WERI-Rb-1 (cell line): ENCODE measurements around the gene WWOX.

Experiments
- DNase-seq: peaks from one replicate; pipeline ENCODE4 v3.0.0-alpha.2; 2020
- H3K27ac ChIP-seq: fragments of 250-450 bp; sonication (Bioruptor Pico); 2 replicates; pipeline ENCODE4 v1.5.1; 2020; ENCODE audit warnings: mild to moderate bottlenecking, moderate library complexity
- H3K27me3 ChIP-seq: fragments of 250-450 bp; sonication (Bioruptor Pico); 2 replicates; pipeline ENCODE4 v1.5.1; 2021; ENCODE audit warnings: mild to moderate bottlenecking, low read depth, moderate library complexity; ENCODE audit not compliant: insufficient read depth, severe bottlenecking
- H3K36me3 ChIP-seq: fragments of 250-450 bp; sonication (Bioruptor Pico); 2 replicates; pipeline ENCODE4 v1.5.1; 2020; ENCODE audit warnings: mild to moderate bottlenecking, moderate library complexity
- H3K4me3 ChIP-seq: 2 replicates; pipeline ENCODE4 v1.5.1; 2011; ENCODE audit warnings: low read depth, mild to moderate bottlenecking, control low read depth, low read length
- H3K9me3 ChIP-seq: fragments of 250-450 bp; sonication (Bioruptor Pico); 2 replicates; pipeline ENCODE4 v1.5.1; 2021; ENCODE audit warnings: mild to moderate bottlenecking, moderate library complexity; ENCODE audit not compliant: severe bottlenecking
- CTCF ChIP-seq: IDR thresholded peaks from 2 replicates; pipeline ENCODE4 v1.5.1; 2011; ENCODE audit warnings: low read depth, mild to moderate bottlenecking, control low read depth, inconsistent platforms, low read length

Gene WWOX

GRCh38 chr16:78589331-78589730, 489.9 kb downstream of the WWOX start:
- Histone ChIP-seq H3K27ac (no peak overlapping the region), H3K9me3 (no peaks in the 10 kb centered on the region), H3K4me3 (no peak overlapping the region), H3K27me3 (no peaks in the 10 kb centered on the region), H3K36me3 (no peaks in the 10 kb centered on the region)
- DNase-seq, result no peak
- TF ChIP-seq CTCF, result no peak

DNA sequence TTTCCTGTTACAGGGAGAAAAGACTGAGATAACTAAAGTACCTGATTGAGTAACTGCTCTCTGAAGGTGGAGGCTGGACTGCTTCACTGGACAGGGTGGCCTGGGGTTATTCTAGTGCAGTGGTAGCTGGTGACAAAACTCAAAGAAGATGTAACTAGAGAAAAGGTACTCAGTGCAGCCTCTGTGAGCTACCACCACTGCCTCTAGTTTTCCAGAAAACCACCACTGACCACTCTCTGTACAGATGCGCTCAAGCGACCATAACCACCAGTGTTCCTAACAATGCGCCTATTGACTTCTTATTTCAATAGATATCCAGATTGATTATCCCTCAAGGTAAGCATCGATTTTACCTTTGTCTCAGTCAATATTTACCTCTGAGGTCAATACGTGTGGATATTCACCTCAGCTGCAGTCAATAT, 492.2 kb downstream of the WWOX start:
- Histone ChIP-seq H3K27me3 (no peaks in the 10 kb centered on the region), H3K36me3 (no peaks in the 10 kb centered on the region), H3K4me3 (no peak overlapping the region), H3K27ac (no peak overlapping the region), H3K9me3 (no peaks in the 10 kb centered on the region)
- TF ChIP-seq CTCF, result no peak
- no peak for DNase-seq

DNA sequence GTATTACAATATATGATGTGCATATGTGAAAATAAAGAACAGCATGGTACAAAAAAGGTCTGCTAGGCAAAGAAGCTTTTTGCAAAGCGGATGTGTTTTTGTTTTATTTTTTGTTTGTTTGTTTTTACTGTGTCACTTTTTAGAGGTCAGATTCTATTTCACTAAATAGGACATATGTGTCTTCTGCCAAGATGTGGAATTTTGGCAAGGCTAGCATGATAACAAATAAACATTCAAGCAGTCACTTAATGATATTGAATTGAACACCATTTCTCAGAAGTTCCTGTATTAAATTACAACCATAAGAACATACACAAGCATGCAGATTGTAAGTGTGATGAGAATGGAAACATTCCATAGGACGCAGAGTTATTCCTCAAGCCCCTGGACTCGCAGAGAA, 492.7 kb downstream of the WWOX start:
- no peaks in the 10 kb centered on the region for H3K9me3 ChIP-seq
- DNase-seq, result no peak
- H3K4me3 ChIP-seq, result no peak overlapping the region
- H3K27ac ChIP-seq, result no peak overlapping the region
- no peak for TF ChIP-seq CTCF
- H3K27me3 ChIP-seq, result no peaks in the 10 kb centered on the region
- no peaks in the 10 kb centered on the region for H3K36me3 ChIP-seq

DNA sequence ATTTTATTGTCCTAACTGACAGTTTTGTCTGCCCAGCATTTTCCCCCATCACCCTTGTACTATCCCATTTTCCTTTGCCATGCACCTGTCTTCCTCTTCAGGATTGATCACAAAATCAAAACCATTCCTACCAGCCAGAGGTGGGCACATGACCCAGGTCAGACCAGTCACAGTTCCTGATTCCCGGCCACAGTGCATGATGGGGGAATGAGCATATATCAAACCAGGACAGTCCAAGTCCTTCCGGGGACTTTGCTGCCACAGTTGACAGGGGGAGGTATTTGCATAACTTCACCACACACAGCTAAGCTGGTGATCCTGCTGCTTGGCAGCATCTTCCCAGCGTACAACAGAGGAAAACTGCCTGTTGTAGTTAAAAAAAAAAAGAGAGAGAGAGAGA, 493.9 kb downstream of the WWOX start:
- H3K36me3 ChIP-seq, result no peaks in the 10 kb centered on the region
- no peaks in the 10 kb centered on the region for H3K27me3 ChIP-seq
- no peak for TF ChIP-seq CTCF
- no peak for DNase-seq
- no peak overlapping the region for H3K4me3 ChIP-seq
- H3K9me3 ChIP-seq, result no peaks in the 10 kb centered on the region
- H3K27ac ChIP-seq, result no peak overlapping the region

GRCh38 chr16:78594191-78594590, 494.7 kb downstream of the WWOX start:
- TF ChIP-seq CTCF, result no peak
- H3K36me3 ChIP-seq, result no peaks in the 10 kb centered on the region
- H3K4me3 ChIP-seq, result no peak overlapping the region
- H3K27me3 ChIP-seq, result no peaks in the 10 kb centered on the region
- no peaks in the 10 kb centered on the region for H3K9me3 ChIP-seq
- no peak overlapping the region for H3K27ac ChIP-seq
- DNase-seq, result no peak

DNA sequence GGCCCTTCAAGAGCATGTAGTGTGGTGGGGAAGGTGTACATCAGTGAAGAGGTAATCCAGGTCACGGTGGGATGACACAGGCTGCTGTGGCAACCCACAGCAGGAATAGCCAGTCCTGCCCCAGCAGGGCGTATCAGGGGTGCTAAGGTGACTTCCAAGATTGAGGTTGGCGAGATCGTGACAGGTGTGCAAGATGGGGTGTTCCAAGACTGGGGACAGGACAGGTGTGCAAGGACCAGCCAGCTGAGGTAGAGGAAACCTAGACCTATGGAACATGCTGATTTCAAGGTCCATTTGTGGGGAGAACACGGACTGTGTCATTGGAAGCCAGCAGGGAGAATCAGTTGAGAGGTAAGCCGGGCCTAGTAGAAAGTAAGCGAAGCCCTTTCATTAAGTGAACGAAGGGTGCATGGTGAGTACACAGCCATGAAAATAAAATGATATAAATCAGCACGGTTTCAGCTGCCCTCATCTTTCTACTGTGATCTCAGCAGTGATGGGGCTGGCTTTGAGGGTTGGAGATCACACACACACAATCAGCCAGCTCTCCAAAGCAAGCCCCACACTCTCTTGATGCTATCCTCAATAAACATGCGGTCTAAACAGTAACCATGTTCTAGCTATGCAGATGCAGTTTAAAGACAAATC, 497.0 kb downstream of the WWOX start:
- DNase-seq, result no peak
- H3K9me3 ChIP-seq, result no peaks in the 10 kb centered on the region
- H3K27me3 ChIP-seq, result no peaks in the 10 kb centered on the region
- H3K27ac ChIP-seq, result no peak overlapping the region
- H3K36me3 ChIP-seq, result no peaks in the 10 kb centered on the region
- TF ChIP-seq CTCF, result no peak
- no peak overlapping the region for H3K4me3 ChIP-seq
